ENCODE data around the gene VWF.
"Not testable (repeated sequence)": the region's sequence is repeated elsewhere in the genome, so short reads cannot be mapped to it uniquely, and the experiment has no call there.

The VWF gene

GRCh38 chr12:6020930-6021329 lies 103.5 kb downstream of the VWF start:
- POLR2A ChIA-PET (ENCODE audit: low non-redundant PET) = no interaction called here
- H3K27ac ChIP-seq = no peak overlapping the region
- CTCF ChIA-PET = no interaction called here
- no peak for DNase-seq (ENCODE audit: low spot score)
- TF ChIP-seq CTCF (conservative IDR thresholded peaks at IDR 0.05; ENCODE audit: low read depth) = no peak

- CTCF ChIA-PET; H3K27ac ChIP-seq; DNase-seq (ENCODE audit: low spot score); POLR2A ChIA-PET (ENCODE audit: low non-redundant PET): not testable (repeated sequence)
These were observed 104.0 kb downstream of the VWF start for GRCh38 chr12:6020511-6020910.

- CTCF ChIA-PET = not testable (repeated sequence)
These were observed 105.2 kb downstream of the VWF start for GRCh38 chr12:6019256-6019655.

GRCh38 chr12:6018265-6018664 lies 106.2 kb downstream of the VWF start:
- no peak for TF ChIP-seq CTCF (conservative IDR thresholded peaks at IDR 0.05; ENCODE audit: low read depth)
- ChIA-PET CTCF (no interaction called here), POLR2A (ENCODE audit: low non-redundant PET) (no interaction called here)
- no peak overlapping the region for H3K27ac ChIP-seq
- no peak for DNase-seq (ENCODE audit: low spot score)

More at GRCh38 chr12:6019256-6019655, 105.2 kb downstream of the VWF start:
- H3K27ac ChIP-seq; POLR2A ChIA-PET (ENCODE audit: low non-redundant PET); DNase-seq (ENCODE audit: low spot score): not testable (repeated sequence)

- no peak for DNase-seq (ENCODE audit: low spot score)
- ChIA-PET CTCF (no interaction called here), POLR2A (ENCODE audit: low non-redundant PET) (no interaction called here)
- TF ChIP-seq CTCF (conservative IDR thresholded peaks at IDR 0.05; ENCODE audit: low read depth) = no peak
- H3K27ac ChIP-seq = no peak overlapping the region
These were observed 107.7 kb downstream of the VWF start for GRCh38 chr12:6016756-6017155.

GRCh38 chr12:6016004-6016403 lies 108.5 kb downstream of the VWF start:
- DNase-seq (ENCODE audit: low spot score); POLR2A ChIA-PET (ENCODE audit: low non-redundant PET); H3K27ac ChIP-seq; CTCF ChIA-PET: not testable (repeated sequence)

GRCh38 chr12:6015271-6015670 lies 109.2 kb downstream of the VWF start:
- POLR2A ChIA-PET (ENCODE audit: low non-redundant PET); DNase-seq (ENCODE audit: low spot score); H3K27ac ChIP-seq; CTCF ChIA-PET: not testable (repeated sequence)

- DNase-seq (ENCODE audit: low spot score); H3K27ac ChIP-seq; POLR2A ChIA-PET (ENCODE audit: low non-redundant PET); CTCF ChIA-PET: not testable (repeated sequence)
These were observed 113.7 kb downstream of the VWF start for GRCh38 chr12:6010631-6011350.

- CTCF ChIA-PET = no interaction called here
- no peak overlapping the region for H3K27ac ChIP-seq
- no peak for DNase-seq (ENCODE audit: low spot score)
- POLR2A ChIA-PET (ENCODE audit: low non-redundant PET) = no interaction called here
- TF ChIP-seq CTCF (conservative IDR thresholded peaks at IDR 0.05; ENCODE audit: low read depth) = no peak
These were observed 127.2 kb downstream of the VWF start for GRCh38 chr12:5997260-5997659.

Measured in RWPE1 (cell line).